H9 (cell line): ENCODE measurements around the gene CCDC182. TPM values are rescaled to one million over a fixed set of nuclear protein-coding genes. Genes with fewer than 3 reads are reported as not detected.

Experiments
- DNase-seq: peaks from one replicate; pipeline ENCODE4 v3.0.0-alpha.2; 2017
- H2AFZ ChIP-seq: one replicate; pipeline ENCODE4 v1.6.1; 2013; ENCODE audit warnings: mild to moderate bottlenecking, low read length, control low read depth, moderate library complexity
- H2AK5ac ChIP-seq: 2 replicates; pipeline ENCODE4 v1.6.1; 2013; ENCODE audit warnings: low read length, control low read depth, mixed read lengths; ENCODE audit not compliant: insufficient read length
- H2BK120ac ChIP-seq: one replicate; pipeline ENCODE4 v1.6.1; 2013; ENCODE audit warnings: low read depth, mild to moderate bottlenecking, low read length, control low read depth, inconsistent platforms; ENCODE audit not compliant: poor library complexity, severe bottlenecking
- H2BK12ac ChIP-seq: 2 replicates; pipeline ENCODE4 v1.6.1; 2013; ENCODE audit warnings: low read length, control low read depth, mixed read lengths, low read depth; ENCODE audit not compliant: insufficient read length
- H2BK15ac ChIP-seq: 2 replicates; pipeline ENCODE4 v1.6.1; 2013; ENCODE audit warnings: low read depth, low read length, control low read depth
- H2BK20ac ChIP-seq: one replicate; pipeline ENCODE4 v1.6.1; 2013; ENCODE audit warnings: low read depth, mild to moderate bottlenecking, low read length, control low read depth, inconsistent platforms; ENCODE audit not compliant: poor library complexity, severe bottlenecking
- H2BK5ac ChIP-seq: 2 replicates; pipeline ENCODE4 v1.6.1; 2013; ENCODE audit warnings: low read length, control low read depth, mixed read lengths; ENCODE audit not compliant: insufficient read length
- H3K14ac ChIP-seq: 2 replicates; pipeline ENCODE4 v1.6.1; 2013; ENCODE audit warnings: low read length, control low read depth; ENCODE audit not compliant: insufficient read depth
- H3K18ac ChIP-seq: 2 replicates; pipeline ENCODE4 v1.6.1; 2013; ENCODE audit warnings: low read depth, mild to moderate bottlenecking, mixed read lengths, low read length, control low read depth; ENCODE audit not compliant: insufficient read length
- H3K23ac ChIP-seq: 2 replicates; pipeline ENCODE4 v1.6.1; 2013; ENCODE audit warnings: low read length, control low read depth, mixed read lengths, low read depth; ENCODE audit not compliant: insufficient read length
- H3K23me2 ChIP-seq: 2 replicates; pipeline ENCODE4 v1.6.1; 2013; ENCODE audit warnings: low read depth, mild to moderate bottlenecking, mixed read lengths, low read length, control low read depth; ENCODE audit not compliant: insufficient read length, poor library complexity, severe bottlenecking
- H3K27ac ChIP-seq: 2 replicates; pipeline ENCODE4 v1.5.1; 2013; ENCODE audit warnings: low read length, control low read depth, mixed read lengths, low read depth; ENCODE audit not compliant: insufficient read length
- H3K27me3 ChIP-seq: 2 replicates; pipeline ENCODE4 v1.6.1; 2013; ENCODE audit warnings: low read length, control low read depth, inconsistent platforms; ENCODE audit not compliant: insufficient read depth
- H3K4ac ChIP-seq: 2 replicates; pipeline ENCODE4 v1.6.1; 2013; ENCODE audit warnings: low read depth, mild to moderate bottlenecking, control low read depth, inconsistent platforms, low read length, moderate library complexity
- H3K4me1 ChIP-seq: 2 replicates; pipeline ENCODE4 v1.6.1; 2013; ENCODE audit warnings: low read length, control low read depth, inconsistent platforms; ENCODE audit not compliant: insufficient read depth
- H3K4me2 ChIP-seq: 2 replicates; pipeline ENCODE4 v1.6.1; 2013; ENCODE audit warnings: low read length, control low read depth, mixed read lengths; ENCODE audit not compliant: insufficient read length, insufficient read depth
- H3K56ac ChIP-seq: 2 replicates; pipeline ENCODE4 v1.6.1; 2013; ENCODE audit warnings: low read depth, mild to moderate bottlenecking, mixed read lengths, low read length, control low read depth; ENCODE audit not compliant: insufficient read length
- H3K79me1 ChIP-seq: 2 replicates; pipeline ENCODE4 v1.6.1; 2013; ENCODE audit warnings: low read depth, mild to moderate bottlenecking, moderate library complexity, low read length, control low read depth, inconsistent platforms; ENCODE audit not compliant: insufficient read depth, poor library complexity, severe bottlenecking
- H3K79me2 ChIP-seq: 2 replicates; pipeline ENCODE4 v1.6.1; 2013; ENCODE audit warnings: low read length, control low read depth, inconsistent platforms; ENCODE audit not compliant: insufficient read depth
- H3K9ac ChIP-seq: 2 replicates; pipeline ENCODE4 v1.6.1; 2013; ENCODE audit warnings: low read length, control low read depth, mixed read lengths; ENCODE audit not compliant: insufficient read length; ENCODE audit errors: extremely low read depth
- H3K9me3 ChIP-seq: one replicate; pipeline ENCODE4 v1.6.1; 2013; ENCODE audit warnings: low read depth, low read length, inconsistent platforms; ENCODE audit not compliant: control insufficient read depth
- H3T11ph ChIP-seq: one replicate; pipeline ENCODE4 v1.6.1; 2013; ENCODE audit warnings: mild to moderate bottlenecking, low read length, control low read depth, inconsistent platforms
- H4K20me1 ChIP-seq: one replicate; pipeline ENCODE4 v1.6.1; 2013; ENCODE audit not compliant: control insufficient read depth, insufficient read length, insufficient read depth
- H4K5ac ChIP-seq: 2 replicates; pipeline ENCODE4 v1.6.1; 2013; ENCODE audit warnings: low read depth, mild to moderate bottlenecking, mixed read lengths, low read length, control low read depth; ENCODE audit not compliant: insufficient read length
- H4K8ac ChIP-seq: replicated peaks from 2 replicates; pipeline ENCODE4 v1.6.1; 2013; ENCODE audit warnings: low read length, control low read depth, mixed read lengths, low read depth; ENCODE audit not compliant: insufficient read length
- H4K91ac ChIP-seq: 2 replicates; pipeline ENCODE4 v1.6.1; 2013; ENCODE audit warnings: low read depth, mild to moderate bottlenecking, moderate library complexity, mixed read lengths, low read length, control low read depth; ENCODE audit not compliant: insufficient read length
- H3K27ac Mint-ChIP-seq, 3 experiments: 2 replicates in 2 of 3; 3 replicates in 1 of 3; pipeline ENCODE4 v1.8.0; 2020 to 2021; ENCODE audit warnings: mixed read lengths in 3 of 3, mild to moderate bottlenecking in 1 of 3, moderate library complexity in 1 of 3
- H3K27me3 Mint-ChIP-seq: 2 replicates; pipeline ENCODE4 v1.8.0; 2021; ENCODE audit warnings: low read depth, mild to moderate bottlenecking, moderate library complexity, mixed read lengths
- H3K36me3 Mint-ChIP-seq, 3 experiments: 2 replicates in 2 of 3; 3 replicates in 1 of 3; pipeline ENCODE4 v1.8.0; 2020 to 2021; ENCODE audit warnings: low read depth in 3 of 3, mixed read lengths in 3 of 3; ENCODE audit not compliant: insufficient read depth in 1 of 3
- H3K4me1 Mint-ChIP-seq, 2 experiments: 2 replicates each; pipeline ENCODE4 v1.8.0; 2020; ENCODE audit warnings: mixed read lengths in 2 of 2
- H3K4me3 Mint-ChIP-seq, 2 experiments: 2 replicates in 1 of 2; 3 replicates in 1 of 2; pipeline ENCODE4 v1.8.0; 2020 to 2021; ENCODE audit warnings: mild to moderate bottlenecking in 2 of 2, mixed read lengths in 2 of 2, moderate library complexity in 1 of 2
- H3K9me3 Mint-ChIP-seq, 2 experiments: 2 replicates in 1 of 2; 3 replicates in 1 of 2; pipeline ENCODE4 v1.8.0; 2020; ENCODE audit warnings: mild to moderate bottlenecking in 2 of 2, mixed read lengths in 2 of 2, moderate library complexity in 1 of 2
- WGBS: extraction: QIAGEN DNeasy Blood & Tissue Kit; methylation state at CpG from one replicate; pipeline ENCODE4 v1.1.7; 2013; ENCODE audit warnings: missing lambda C conversion rate, low lambda C conversion rate, mixed read lengths; ENCODE audit not compliant: insufficient read length; ENCODE audit errors: extremely low coverage; 5-methylcytosine and 5-hydroxymethylcytosine counted together
- total RNA-seq: library from RNA; stranded (reverse); gene quantifications from 2 replicates; pipeline ENCODE4 v1.2.1, GENCODE V29; 2021
- TF ChIP-seq, protein P1 (sequence below): fragments of 200-600 bp; sonication (generic); conservative IDR thresholded peaks from 3 replicates; pipeline ENCODE4 v1.8.0; 2021; ENCODE audit warnings: antibody characterized with exemption, mild to moderate bottlenecking

CCDC182 gene
- total RNA-seq, 1 experiment from 2014 or later: not detected

DNA sequence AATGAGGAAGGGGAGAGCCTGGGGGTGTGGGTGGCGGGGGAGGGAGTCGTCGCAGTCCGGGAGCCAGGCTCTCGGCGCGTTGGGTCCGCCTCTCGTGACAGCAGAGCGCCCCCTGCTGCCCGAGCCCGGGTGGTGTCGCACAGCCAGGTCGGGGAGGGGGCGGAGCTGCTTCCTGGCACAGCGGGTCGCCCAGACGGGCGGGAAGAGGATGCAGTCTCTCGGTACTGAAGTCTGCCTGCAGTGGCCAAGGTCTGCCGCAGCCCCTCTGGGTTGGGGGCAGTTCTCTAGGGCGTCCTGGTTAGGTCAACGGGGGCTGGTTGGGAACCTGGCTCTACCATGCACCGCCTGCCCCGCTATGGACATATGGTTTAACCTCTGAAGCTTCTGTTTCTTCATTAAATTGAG lies 38.2 kb upstream of the CCDC182 start:
- peak; percentile 96 for DNase-seq
- peaks cover 21% of the 10 kb centered on the region for H3K27me3 Mint-ChIP-seq
- H3K56ac ChIP-seq: no peak overlapping the region
- WGBS: no CpG with 5 or more reads among the region's 25 CpGs
- no peaks in the 10 kb centered on the region for H3K79me1 ChIP-seq
- H3K23me2 ChIP-seq: no peaks in the 10 kb centered on the region
- H3K36me3 Mint-ChIP-seq: no peaks in the 10 kb centered on the region
- no peaks in the 10 kb centered on the region; the same call in 1 of the 2 replicates for H3K27me3 ChIP-seq
- no peak overlapping the region for H2BK15ac ChIP-seq
- no peak overlapping the region for H3K23ac ChIP-seq
- H2AK5ac ChIP-seq: no peak overlapping the region
- no peaks in the 10 kb centered on the region for H3K79me2 ChIP-seq
- no peak overlapping the region for H2BK120ac ChIP-seq
- H3K4me2 ChIP-seq: no peak overlapping the region
- H3K4ac ChIP-seq: no peak overlapping the region
- no peak overlapping the region for H4K5ac ChIP-seq
- H2BK12ac ChIP-seq: no peak overlapping the region
- no peak overlapping the region for H3K4me3 Mint-ChIP-seq
- no peak overlapping the region for H4K91ac ChIP-seq
- no peak overlapping the region for H3K27ac ChIP-seq
- no peak overlapping the region for H2BK5ac ChIP-seq
- no peaks in the 10 kb centered on the region for H3K9me3 ChIP-seq
- H4K8ac ChIP-seq: no peak overlapping the region
- no peak overlapping the region for H3T11ph ChIP-seq
- H2AFZ ChIP-seq: no peak overlapping the region
- H3K14ac ChIP-seq: no peak overlapping the region
- H3K4me1 ChIP-seq: no peaks in the 10 kb centered on the region; the same call in 1 of the 2 replicates
- H3K9ac ChIP-seq: no peak overlapping the region
- no peak overlapping the region for H3K27ac Mint-ChIP-seq
- H3K4me1 Mint-ChIP-seq: peaks cover 10 to 14% of the 10 kb centered on the region in 2 experiments
- H3K18ac ChIP-seq: no peak overlapping the region
- no peak overlapping the region for H2BK20ac ChIP-seq
- H3K9me3 Mint-ChIP-seq: no peaks in the 10 kb centered on the region
- TF ChIP-seq, protein P1, sequence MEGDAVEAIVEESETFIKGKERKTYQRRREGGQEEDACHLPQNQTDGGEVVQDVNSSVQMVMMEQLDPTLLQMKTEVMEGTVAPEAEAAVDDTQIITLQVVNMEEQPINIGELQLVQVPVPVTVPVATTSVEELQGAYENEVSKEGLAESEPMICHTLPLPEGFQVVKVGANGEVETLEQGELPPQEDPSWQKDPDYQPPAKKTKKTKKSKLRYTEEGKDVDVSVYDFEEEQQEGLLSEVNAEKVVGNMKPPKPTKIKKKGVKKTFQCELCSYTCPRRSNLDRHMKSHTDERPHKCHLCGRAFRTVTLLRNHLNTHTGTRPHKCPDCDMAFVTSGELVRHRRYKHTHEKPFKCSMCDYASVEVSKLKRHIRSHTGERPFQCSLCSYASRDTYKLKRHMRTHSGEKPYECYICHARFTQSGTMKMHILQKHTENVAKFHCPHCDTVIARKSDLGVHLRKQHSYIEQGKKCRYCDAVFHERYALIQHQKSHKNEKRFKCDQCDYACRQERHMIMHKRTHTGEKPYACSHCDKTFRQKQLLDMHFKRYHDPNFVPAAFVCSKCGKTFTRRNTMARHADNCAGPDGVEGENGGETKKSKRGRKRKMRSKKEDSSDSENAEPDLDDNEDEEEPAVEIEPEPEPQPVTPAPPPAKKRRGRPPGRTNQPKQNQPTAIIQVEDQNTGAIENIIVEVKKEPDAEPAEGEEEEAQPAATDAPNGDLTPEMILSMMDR: peak; percentile 99
- no peaks in the 10 kb centered on the region for H4K20me1 ChIP-seq
